Measurements from ENCODE around the gene SARDH. TPM values are rescaled to one million over a fixed set of nuclear protein-coding genes. Genes with fewer than 3 reads are reported as not detected.

The SARDH gene
- total and polyA plus RNA-seq, 2 of the 8 experiments (the other 6 are each of a cell fraction or from before 2014, with no cell fraction given) = 6.4 to 7.4 TPM

GRCh38 chr9:133713150-133713959 is 24.8 kb downstream of the SARDH start:
- DNase-seq (ENCODE audit: low read depth in 1 of 2, low spot score in 2 of 2) = no peak
- H3K18ac ChIP-seq (ENCODE audit: extremely low read depth, low read length) = no peak overlapping the region

More at GRCh38 chr9:133713150-133713959, 24.8 kb downstream of the SARDH start:
- H4K20me1 ChIP-seq (replicated peaks in 1 of 2; ENCODE audit: control insufficient read depth in 1 of 2, insufficient read depth in 2 of 2, low read length in 2 of 2) = peaks cover 0 to 4% of the 10 kb centered on the region in 2 experiments
- H2AFZ ChIP-seq (ENCODE audit: low read length) = no peak overlapping the region
- no peak overlapping the region for H2BK15ac ChIP-seq (ENCODE audit: low read length)
- no peak overlapping the region; the same call in 1 of the 2 replicates for H2BK12ac ChIP-seq (ENCODE audit: low read depth, low read length)
- H4K5ac ChIP-seq (ENCODE audit: insufficient read length, low read depth, low read length) = no peak overlapping the region
- H3K4me3 ChIP-seq (ENCODE audit: extremely low read depth in 1 of 4, insufficient read depth in 2 of 4, low read depth in 3 of 4, low read length in 4 of 4) = no peak overlapping the region
- no peak overlapping the region for H3K56ac ChIP-seq (replicated peaks; ENCODE audit: insufficient read length, low read depth, low read length)
- H2BK20ac ChIP-seq (ENCODE audit: low read length) = no peak overlapping the region
- H3K23me2 ChIP-seq (ENCODE audit: low read depth, low read length) = no peaks in the 10 kb centered on the region
- H3K27ac ChIP-seq (ENCODE audit: low read depth, low read length) = no peak overlapping the region
- no peaks in the 10 kb centered on the region for H3K79me2 ChIP-seq (ENCODE audit: control insufficient read depth in 1 of 2, insufficient read depth in 2 of 2, low read length in 2 of 2)
- H3K79me1 ChIP-seq (ENCODE audit: low read depth, low read length) = no peaks in the 10 kb centered on the region
- H3K27me3 ChIP-seq (replicated peaks in 1 of 4; ENCODE audit: control insufficient read depth in 3 of 4, extremely low read depth in 1 of 4, insufficient read depth in 3 of 4, low read length in 3 of 4) = no peaks in the 10 kb centered on the region
- H2BK120ac ChIP-seq (replicated peaks; ENCODE audit: low read depth, low read length) = no peak overlapping the region
- 83% methylated on average over 25 of the region's 25 CpGs; no CpG with 5 or more reads in 1 of the 2 experiments for WGBS, 2 experiments (ENCODE audit: extremely low coverage in 1 of 2, insufficient coverage in 1 of 2, insufficient read length in 1 of 2, insufficient replicate concordance in 2 of 2, low coverage in 1 of 2, low lambda C conversion rate in 2 of 2, missing lambda C conversion rate in 1 of 2)
- no peak overlapping the region for H2BK5ac ChIP-seq (ENCODE audit: low read depth, low read length)
- H3K4me2 ChIP-seq (ENCODE audit: insufficient read depth in 1 of 2, low read depth in 2 of 2, low read length in 2 of 2) = no peak overlapping the region
- H2AK5ac ChIP-seq (ENCODE audit: low read depth, low read length) = no peak overlapping the region
- no peak overlapping the region for H3K4ac ChIP-seq (replicated peaks; ENCODE audit: insufficient read length, low read depth, low read length)
- no peak overlapping the region for H3K14ac ChIP-seq (ENCODE audit: insufficient read length)
- ChIA-PET POLR2A (ENCODE audit: partially characterized antibody) (no interaction called here), CTCF (ENCODE audit: partially characterized antibody) (interaction anchor here (0.8 to 4.7 kb wide), 16 partner anchors 12 to 308 kb away, joined by 3 to 39 read pairs (median 5); partner anchors contain the start of genes ADAMTSL2 and DBH)
- FAIRE-seq = no peak
- peak overlapping the region; percentile 7; the same call in 1 of the 2 replicates for H4K8ac ChIP-seq (ENCODE audit: extremely low read depth, insufficient read depth, low read length)
- peak overlapping the region; percentile 74 for H4K91ac ChIP-seq (replicated peaks; ENCODE audit: insufficient read length, low read length)
- H3K23ac ChIP-seq (ENCODE audit: insufficient read length) = no peak overlapping the region
- no peak overlapping the region for H3K9ac ChIP-seq (replicated peaks in 1 of 4; ENCODE audit: extremely low read depth in 1 of 4, low read depth in 3 of 4, low read length in 3 of 4)
- peaks cover 0 to 9% (median 3%) of the 10 kb centered on the region in 4 experiments; a peak in 3 of 7 replicates for H3K4me1 ChIP-seq (replicated peaks in 1 of 4; ENCODE audit: control insufficient read depth in 3 of 4, insufficient read depth in 4 of 4, low read length in 3 of 4)
- no peaks in the 10 kb centered on the region for H3K9me3 ChIP-seq (ENCODE audit: insufficient read depth in 2 of 2, low read depth in 1 of 2, low read length in 1 of 2)
- TF ChIP-seq GABPA (IDR thresholded peaks at IDR 0.05; ENCODE audit: borderline replicate concordance, insufficient read depth, low read length) (peak; percentile 40; the same call in 1 of the 2 replicates), CTCF (IDR thresholded peaks at IDR 0.05; ENCODE audit: control extremely low read depth in 1 of 3, insufficient read depth in 1 of 3, low read depth in 1 of 3, low read length in 3 of 3) (peak in 2 of 3 experiments; percentile 8 to 12; a peak in 1 of 4 replicates), CHD1 (IDR thresholded peaks at IDR 0.05; ENCODE audit: low read depth, low read length) (no peak)
- H3K36me3 ChIP-seq (ENCODE audit: control insufficient read depth in 2 of 4, insufficient read depth in 4 of 4, low read length in 3 of 4) = no peaks in the 10 kb centered on the region
